ENCODE measurements around the gene TPK1.

DNA sequence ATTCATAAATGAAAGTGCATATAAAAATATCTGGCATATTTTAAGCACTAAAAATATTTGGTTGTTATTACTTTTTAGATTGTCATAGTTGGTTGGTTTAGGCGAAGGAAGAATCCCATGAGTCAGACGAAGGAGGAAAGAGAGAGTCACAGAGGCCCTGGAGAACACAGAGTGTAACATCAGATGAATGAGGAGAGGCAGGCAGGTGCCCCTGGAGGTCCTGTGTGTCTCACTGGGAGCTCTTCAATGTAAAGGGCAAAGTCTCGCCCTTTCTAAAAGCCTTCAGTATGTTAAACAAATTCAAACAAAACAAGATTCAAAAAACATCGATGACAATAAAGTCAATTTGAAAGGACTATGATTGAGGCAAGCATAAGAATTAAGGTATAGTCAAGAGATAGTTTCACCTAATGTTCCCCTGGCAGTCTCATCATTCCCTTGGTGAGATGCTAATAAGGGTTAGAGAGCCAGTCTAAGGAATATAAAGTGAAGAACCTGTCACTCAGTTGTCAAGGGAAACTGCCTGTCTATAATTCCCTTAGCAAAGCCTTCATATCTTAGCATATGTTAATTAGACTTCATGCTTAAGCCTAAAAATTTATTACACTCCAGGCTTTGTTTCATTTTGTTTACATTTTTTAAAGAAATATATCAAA, 194.3 kb downstream of the TPK1 start:
- TF ChIP-seq, protein P1, sequence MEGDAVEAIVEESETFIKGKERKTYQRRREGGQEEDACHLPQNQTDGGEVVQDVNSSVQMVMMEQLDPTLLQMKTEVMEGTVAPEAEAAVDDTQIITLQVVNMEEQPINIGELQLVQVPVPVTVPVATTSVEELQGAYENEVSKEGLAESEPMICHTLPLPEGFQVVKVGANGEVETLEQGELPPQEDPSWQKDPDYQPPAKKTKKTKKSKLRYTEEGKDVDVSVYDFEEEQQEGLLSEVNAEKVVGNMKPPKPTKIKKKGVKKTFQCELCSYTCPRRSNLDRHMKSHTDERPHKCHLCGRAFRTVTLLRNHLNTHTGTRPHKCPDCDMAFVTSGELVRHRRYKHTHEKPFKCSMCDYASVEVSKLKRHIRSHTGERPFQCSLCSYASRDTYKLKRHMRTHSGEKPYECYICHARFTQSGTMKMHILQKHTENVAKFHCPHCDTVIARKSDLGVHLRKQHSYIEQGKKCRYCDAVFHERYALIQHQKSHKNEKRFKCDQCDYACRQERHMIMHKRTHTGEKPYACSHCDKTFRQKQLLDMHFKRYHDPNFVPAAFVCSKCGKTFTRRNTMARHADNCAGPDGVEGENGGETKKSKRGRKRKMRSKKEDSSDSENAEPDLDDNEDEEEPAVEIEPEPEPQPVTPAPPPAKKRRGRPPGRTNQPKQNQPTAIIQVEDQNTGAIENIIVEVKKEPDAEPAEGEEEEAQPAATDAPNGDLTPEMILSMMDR (IDR thresholded peaks at IDR 0.05) = no peak
- no peak for TF ChIP-seq POLR2A (IDR thresholded peaks at IDR 0.05)

All from right lobe of liver (tissue), 4 donors.